GM12875 (cell line): ENCODE results near the gene YPEL2.

Experiments
- H3K4me3 ChIP-seq: one replicate; pipeline ENCODE4 v1.5.1; 2011; ENCODE audit warnings: low read depth, low read length, control low read depth
- CTCF ChIP-seq: IDR thresholded peaks from 2 replicates; pipeline ENCODE4 v1.5.1; 2011; ENCODE audit warnings: low read depth, mild to moderate bottlenecking, control low read depth, inconsistent platforms, low read length, moderate library complexity, borderline replicate concordance; ENCODE audit not compliant: insufficient read depth

Gene YPEL2

DNA sequence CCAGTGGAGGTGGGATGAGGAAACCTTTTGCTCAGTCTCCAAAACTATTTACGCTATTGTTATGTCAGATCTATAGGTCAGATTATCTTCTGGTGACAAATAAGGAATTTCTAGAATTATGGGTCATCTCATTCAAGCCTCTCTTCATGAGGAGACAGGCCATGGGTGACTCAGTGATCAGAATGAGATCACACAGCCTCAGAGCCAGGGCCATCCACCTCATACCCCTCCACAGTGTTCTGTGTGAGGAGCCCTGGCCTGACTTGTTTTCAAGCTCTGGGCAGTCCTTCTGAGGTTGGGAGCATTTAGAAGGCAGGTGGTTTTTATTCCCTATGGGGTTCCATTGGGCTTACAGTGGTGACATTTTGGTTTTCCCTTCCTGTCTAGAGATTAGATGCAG is 26.5 kb downstream of the YPEL2 start:
- no peak overlapping the region for H3K4me3 ChIP-seq
- TF ChIP-seq CTCF: no peak

DNA sequence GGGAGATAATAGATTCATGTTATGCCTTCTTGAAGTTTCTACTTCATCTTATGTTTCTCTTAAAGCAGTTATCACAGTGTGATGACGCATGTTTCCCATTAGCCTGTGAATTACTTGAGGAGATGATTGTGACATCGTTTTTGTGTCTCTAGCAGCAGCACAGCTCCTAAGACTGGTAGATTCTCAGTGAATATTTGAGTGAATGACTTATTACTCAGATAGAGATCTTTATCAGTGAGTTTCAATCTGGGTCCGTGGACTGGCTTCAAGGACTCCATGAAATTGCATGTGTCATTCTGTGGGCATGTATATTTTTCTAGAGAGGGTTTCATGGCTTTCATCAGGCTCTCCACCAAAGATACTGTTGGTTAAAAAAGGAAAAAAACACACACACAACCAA is 29.9 kb downstream of the YPEL2 start:
- H3K4me3 ChIP-seq: no peak overlapping the region
- TF ChIP-seq CTCF: no peak

- no peak for TF ChIP-seq CTCF
These were observed 30.7 kb downstream of the YPEL2 start for GRCh38 chr17:59361916-59362810.

DNA sequence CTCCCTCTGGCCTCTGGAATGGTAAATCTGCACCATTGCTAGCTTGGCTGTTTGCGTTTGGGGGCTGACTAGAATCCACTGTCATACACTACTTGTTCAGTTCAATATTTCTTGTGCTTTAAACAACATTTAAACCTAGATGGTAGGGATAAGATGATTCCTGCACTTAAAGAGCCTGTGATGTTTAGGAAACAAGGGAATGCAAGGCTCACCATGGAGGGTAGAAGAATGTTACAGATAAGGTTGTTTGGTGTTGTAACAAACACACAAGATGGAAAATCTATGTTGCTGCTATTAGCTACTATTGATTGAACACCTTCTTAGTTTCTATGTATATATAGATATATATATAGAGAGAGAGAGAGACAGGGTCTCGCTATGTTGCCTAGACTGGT is 31.4 kb downstream of the YPEL2 start:
- no peak for TF ChIP-seq CTCF
- no peak overlapping the region for H3K4me3 ChIP-seq

More at GRCh38 chr17:59361916-59362810, 30.7 kb downstream of the YPEL2 start:
- no peak overlapping the region for H3K4me3 ChIP-seq

DNA sequence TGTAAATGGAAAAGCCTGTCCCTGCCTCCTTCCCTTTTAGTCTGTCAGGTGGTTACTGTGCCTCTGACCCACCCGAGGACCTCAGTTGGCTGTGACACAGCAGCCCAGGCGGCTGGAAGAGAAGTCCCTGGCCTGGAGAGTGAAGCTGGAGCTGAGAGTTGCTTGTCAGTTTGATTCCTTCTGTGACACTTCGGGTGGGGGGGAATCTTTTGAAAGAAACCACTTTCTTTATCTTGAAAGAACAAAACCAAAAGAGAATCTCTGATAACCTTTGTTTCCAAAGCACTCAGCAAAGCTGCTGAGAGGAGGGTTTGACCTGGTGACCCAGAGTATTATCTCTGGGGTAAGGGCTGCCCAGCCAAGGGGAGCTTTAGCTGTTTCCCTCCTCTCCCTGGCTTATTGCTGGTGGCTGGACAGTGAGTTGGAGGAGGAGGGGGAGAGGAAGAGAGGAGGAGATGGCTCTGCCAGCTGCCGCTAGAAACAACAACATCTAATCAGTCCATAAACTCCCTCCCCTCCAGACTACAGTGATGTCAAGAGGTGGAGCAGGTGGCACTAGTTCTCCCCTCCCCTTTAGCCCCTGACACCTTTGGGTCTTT is 34.0 kb downstream of the YPEL2 start:
- H3K4me3 ChIP-seq: no peak overlapping the region
- TF ChIP-seq CTCF: no peak

DNA sequence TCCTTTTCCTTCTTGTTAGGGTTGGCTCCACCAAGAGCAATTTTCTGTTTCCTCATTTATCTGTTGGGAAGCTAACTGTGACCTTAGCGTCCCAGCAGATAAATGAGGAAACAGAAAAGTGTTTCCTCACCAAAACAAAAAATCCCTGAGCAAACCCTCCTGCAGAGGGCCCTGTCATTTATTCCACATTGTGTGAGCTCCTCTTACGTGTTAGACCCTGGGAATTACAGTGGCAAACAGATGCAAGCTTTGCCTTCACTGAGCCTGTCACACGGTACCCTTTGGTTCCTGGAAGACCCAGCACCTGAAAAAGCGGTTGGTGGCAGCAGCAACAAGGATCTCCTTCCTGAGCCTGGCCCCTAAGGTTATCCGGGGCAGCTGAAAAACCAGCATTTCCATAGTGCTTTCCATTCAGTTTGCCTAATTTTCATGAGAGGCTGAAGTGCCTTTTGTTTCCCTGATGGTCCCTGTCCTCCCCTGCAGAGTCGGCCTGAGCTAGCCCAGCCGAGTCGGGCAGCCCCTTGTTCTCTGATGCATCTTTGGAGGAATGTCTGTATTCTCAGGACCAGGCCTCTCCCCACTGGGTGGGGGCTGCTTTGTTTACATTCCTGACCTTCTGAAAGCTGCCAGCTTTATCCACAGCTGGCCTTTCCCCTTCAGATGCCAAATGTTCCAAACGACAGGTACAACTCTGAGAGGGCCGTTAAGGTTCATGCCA is 34.7 kb downstream of the YPEL2 start:
- no peak overlapping the region for H3K4me3 ChIP-seq
- no peak for TF ChIP-seq CTCF
